Measurements from ENCODE around the gene HPS1.
"Not testable (repeated sequence)": the region's sequence is repeated elsewhere in the genome, so short reads cannot be mapped to it uniquely, and the experiment has no call there.

The HPS1 gene

DNA sequence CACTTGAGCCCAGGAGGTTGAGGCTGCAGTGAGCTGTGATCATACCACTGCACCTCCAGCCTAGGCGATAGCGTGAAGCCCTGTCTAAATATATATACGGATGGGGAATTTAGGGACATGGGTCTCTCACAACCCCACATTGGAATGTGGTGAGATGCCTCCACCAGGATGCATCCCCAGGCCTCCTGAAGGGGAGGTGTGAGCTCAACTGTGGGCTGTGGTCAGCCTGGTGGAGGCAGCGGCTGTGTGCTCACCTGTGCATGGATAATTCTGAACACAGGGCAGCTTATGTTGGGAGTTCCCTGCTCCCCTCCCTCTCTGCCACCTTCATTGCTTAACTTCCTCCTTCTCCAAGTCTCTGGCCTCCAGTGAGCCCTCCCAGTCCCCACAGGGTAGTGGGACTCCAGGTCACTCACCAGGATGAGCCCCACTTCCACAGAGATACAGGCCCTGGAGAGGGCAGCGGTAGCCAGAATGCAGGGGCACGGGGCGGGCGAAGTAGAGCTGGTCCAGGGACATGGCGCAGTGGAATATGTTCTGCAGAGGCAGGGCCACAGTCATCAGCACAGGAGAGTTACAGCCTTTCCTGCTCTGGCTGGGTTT, 62.1 kb downstream of the HPS1 start:
- DNase-seq = no peak

DNA sequence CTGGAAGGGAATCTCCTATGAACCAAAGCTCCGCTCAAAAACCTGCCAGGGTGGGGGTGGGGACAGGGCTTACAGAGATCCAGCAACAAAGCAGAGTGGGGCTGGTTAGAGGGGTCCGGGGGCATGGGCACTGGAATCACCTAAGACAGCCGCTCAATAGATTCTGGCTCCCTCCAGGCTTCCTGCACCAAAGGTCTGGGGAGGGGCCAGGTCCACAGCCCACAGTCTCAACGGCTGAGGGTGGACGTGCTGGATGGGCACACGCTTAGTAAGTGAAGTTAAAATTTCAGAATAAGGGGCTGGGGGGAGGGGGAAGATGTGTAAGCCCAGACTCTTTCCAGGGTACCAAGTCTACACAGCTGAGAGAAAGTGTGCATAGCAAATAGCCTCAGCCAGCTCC, 62.9 kb downstream of the HPS1 start:
- no peak for DNase-seq

GRCh38 chr10:98383134-98383667, 63.5 kb downstream of the HPS1 start:
- not testable (repeated sequence) for DNase-seq

DNA sequence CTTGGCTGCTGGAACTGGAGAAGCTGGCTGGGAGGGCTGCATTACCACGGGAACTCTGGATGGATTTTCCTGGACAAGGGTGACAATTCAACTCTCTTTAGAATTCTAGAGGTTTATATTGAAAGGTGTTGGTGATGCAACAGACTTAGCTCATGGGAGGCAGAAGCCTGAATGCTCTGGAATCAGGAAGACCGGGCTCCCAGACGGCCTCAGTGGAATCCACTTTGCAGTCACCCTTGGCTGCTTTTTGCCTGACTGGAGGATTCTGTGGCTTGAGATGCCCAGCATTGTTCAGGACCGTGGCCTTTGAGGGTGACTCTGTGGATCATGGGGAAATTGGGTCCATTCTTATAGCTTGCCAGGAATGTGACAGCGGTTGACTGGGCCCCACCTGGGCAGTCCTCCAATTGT, 64.0 kb downstream of the HPS1 start:
- DNase-seq = no peak

DNA sequence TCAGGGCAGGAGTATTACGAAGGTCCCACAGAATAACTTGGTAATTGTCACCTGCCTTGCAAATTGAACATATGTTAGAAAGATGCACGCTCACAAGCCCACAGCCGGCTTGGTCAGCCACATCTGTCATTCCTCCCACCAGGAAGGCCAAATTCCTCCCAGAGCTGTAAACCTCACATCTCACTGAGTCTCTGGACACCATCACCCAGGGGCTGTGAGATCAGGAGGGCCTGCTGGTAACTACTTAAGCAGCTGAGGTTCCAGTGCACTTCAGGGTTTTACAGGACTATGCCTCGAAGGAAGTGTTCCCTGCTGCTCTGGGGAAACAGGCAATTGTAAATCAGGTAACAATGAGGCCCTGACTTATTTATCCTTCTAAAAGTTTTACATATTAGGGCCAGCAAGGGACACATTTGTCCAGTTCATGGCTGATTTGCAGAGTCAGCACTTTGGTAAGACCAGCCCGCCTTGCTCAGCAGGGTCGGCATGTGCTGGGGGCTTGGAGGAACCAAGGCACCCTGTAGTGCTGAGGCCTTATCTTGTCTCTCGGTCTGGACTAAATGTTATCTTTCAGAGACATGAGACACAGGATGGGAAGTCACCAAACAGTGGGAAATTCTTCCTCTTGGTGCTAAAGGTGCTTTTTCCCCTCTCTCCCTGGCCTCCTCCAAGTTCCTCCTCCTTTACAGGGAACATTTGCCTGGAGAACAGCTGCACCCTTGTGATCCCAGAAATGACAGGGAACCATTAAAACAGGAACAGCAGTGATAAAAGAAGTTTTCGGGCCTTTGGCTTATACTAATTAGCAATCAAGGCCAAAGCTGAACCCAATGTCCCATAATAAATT, 66.0 kb downstream of the HPS1 start:
- no peak for DNase-seq

- DNase-seq = no peak
Observed at GRCh38 chr10:98378722-98379121, 68.0 kb downstream of the HPS1 start.

DNA sequence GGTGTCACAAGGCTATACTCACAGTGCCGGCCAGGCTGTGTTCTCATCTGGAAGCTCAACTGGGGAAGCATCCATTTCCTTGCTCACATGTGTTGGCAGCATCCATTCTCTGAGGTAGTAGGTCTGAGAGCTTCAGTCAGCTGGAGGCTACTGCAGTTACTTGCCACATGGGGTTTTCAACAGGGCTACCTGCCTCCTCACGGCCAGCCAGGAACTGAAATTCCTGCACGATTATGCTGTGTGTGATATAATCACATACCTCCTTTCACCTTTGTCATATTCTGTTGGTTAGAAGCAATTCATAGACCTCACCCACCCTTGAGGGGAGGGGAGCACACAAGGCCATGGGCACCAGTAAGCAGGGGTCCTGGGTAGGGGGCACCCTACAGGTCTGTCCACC, 69.2 kb downstream of the HPS1 start:
- DNase-seq = no peak

DNA sequence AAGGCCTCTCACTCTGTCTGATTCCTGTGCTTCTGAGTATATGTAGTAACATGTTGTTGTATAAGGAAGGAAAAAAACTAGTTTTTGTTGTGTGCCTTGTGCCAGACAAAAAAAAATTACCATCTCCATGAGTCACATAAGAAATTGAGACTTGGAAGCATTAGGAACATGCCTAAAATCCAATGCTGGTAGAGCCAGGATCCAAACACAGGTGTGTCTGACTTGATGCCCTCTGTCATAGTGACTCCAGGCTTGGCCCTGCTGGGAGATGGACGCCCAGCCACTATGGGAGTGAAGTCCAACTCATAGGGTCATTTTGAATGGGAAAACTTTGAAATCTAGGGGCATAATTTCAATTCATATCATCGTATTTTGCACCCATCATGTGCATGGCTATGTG, 69.7 kb downstream of the HPS1 start:
- no peak for DNase-seq

- no peak for DNase-seq
Observed at GRCh38 chr10:98376485-98376884, 70.2 kb downstream of the HPS1 start.

- DNase-seq = no peak
Observed at GRCh38 chr10:98374217-98374985, 72.3 kb downstream of the HPS1 start.

DNA sequence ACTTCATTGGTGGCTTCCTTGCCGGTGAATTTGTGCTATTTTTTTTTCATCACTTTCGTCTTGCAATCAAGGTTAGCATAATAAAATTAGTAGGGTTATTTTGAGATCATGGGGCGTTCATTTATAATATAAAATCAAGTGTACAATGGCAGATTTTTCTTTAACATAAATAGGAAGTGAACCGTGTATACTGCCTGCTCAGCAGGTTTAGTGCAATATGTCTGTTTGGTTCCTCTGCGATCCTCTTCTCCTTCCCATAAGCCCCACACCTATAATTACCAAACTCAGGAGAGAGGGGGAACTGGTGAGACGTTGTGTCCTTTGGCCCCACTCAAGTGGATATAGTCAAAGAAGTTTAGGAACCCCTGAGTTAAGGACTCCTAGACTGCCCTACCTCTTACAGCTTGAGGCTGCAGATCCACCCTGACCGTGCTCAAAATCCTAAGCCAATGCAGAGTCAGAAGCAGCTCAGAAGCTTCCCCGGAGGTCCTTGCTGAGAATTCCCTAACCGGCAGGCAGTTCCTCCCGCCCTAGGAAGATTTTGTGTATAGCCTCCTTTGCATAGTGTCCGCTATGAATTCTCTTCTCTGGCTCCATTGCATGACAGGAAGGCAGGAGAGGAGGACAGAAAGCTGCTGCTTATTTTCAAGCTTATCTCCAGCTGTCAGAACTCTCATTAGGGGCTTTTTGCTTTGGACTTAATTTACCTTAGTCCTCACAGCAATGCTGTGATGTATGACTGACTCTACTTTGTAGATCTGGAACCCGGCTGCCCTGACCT, 73.3 kb downstream of the HPS1 start:
- no peak for DNase-seq

DNA sequence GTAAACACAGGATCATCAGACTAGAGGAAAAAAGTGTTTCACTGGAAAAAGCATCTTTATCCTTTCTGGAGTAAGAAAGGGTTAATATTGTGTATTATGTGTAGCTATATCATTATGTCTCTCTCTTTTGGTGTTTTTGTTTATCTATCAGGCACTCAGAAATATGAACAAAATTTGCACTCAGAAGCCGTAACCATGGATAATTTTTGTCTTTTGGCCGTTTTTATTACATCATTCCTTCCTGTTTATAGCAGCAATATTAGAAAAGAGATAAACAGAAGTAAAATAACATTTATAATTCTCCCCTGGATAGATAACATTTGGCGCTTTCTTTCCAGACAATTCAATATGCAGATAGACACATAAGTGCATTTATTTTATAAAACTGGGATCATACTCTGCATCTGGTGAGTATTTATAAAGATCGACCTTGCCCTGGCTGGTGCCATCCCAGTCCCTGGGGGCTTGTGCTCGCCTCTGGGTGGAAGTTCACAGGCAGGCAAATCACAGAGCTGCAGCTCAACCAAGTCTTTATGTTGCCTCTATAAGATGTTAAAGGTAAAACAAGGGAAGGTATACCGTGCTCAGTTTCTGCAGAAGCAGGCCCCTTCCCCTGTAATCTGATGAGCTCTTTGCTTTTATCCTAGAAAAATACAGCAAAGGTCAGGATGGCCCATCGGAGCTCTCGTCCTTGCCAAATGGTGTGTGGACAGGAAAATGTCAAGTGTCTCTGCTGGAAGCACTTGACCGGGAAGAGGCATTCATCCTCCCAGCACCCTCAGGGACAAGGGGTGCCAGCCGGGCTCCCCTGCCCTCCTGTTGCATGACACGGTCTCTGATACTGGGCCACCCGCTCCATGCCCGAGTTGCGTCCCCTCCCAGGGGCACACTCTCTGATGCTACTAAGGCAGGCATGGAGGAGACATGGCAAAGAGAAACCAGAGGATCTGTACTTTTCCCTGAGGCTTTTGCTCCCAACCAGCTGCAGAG, 75.6 kb downstream of the HPS1 start:
- no peak for DNase-seq

- no peak for DNase-seq
Observed at GRCh38 chr10:98369801-98370200, 76.9 kb downstream of the HPS1 start.

DNA sequence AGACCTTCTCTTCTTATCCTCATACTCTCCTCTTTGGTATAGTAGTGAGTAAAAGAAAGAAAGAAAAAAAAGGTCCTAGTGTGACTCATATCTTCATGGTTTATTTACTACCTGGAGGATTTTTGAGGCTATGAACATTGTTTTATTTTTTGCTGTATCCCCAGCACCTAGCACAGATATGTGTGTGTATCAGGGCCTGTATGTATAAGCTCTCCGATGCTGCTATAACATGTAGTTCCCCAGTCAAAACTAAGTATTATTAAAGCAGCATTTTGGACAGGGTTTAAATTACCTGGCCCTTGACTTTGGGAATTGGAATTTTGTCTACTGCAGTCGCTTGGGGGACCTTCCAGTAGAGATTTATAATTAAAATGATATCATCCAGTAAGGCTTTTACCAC, 78.1 kb downstream of the HPS1 start:
- no peak for DNase-seq

DNA sequence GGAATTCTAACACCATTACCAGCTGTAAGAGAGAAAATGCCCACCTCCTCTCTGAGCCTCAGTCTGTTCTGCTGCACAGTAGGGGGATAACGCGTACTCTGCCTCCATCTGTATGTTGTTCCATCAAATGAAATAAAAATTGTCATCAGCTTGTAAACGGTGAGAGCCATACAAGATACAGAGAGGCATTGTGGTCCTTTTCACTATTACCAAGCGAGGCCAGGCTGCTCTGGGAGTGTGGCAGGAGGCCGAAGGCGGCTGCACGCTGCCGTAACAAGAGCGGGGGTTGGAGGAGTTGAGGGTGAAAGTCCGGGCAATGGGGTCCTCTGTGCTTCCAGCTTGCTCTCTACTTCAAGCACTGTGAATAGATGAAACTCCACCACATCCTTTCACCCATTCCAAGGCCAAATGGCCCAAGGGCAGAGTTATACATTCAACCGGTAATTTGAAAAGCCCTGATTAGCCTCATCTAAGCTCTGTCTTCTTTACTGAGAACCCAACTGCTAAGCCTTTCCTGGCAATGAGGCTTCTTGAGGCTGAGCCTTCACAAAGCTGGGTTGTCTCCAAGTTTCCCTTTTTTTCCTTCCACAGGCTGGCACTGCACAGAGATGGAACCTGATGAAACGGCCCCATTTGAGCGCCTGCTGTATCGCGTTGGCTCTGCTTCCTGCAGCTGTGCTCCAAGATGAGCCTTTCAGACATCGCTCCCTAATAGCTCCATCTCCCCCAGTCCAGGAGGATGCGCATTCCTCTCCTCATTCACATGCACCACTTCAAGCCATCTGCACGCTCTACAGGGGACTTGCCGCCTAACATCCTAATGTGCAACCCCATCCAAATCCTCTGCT, 78.9 kb downstream of the HPS1 start:
- DNase-seq = no peak
